Fibroblast of villous mesenchyme (primary cell): ENCODE data around the gene TMEM17. TPM values are rescaled to one million over a fixed set of nuclear protein-coding genes. Genes with fewer than 3 reads are reported as not detected.

Experiments
- DNase-seq: peaks from one replicate; pipeline ENCODE4 v3.0.0-alpha.2; 2010; ENCODE audit warnings: low read depth
- H3K4me3 ChIP-seq: 2 replicates; pipeline ENCODE4 v1.5.1; 2011; ENCODE audit warnings: low read depth, mild to moderate bottlenecking, low read length
- CTCF ChIP-seq: IDR thresholded peaks from 2 replicates; pipeline ENCODE4 v1.5.1; 2012; ENCODE audit warnings: low read depth, mild to moderate bottlenecking, low read length; ENCODE audit not compliant: insufficient read depth
- total RNA-seq: library from RNA; depleted of rRNA; stranded (reverse); fragments of >200 nt; gene quantifications from 2 replicates; pipeline ENCODE4 v1.2.3, GENCODE V29; 2012

The TMEM17 gene
- total RNA-seq, 1 donor: 3.0 TPM

- no peak for DNase-seq
- TF ChIP-seq CTCF: no peak
- H3K4me3 ChIP-seq: no peak overlapping the region
These were observed 6.5 kb downstream of the TMEM17 start for GRCh38 chr2:62499430-62500060.

- no peak overlapping the region for H3K4me3 ChIP-seq
- TF ChIP-seq CTCF: no peak
- no peak for DNase-seq
These were observed 7.3 kb downstream of the TMEM17 start for GRCh38 chr2:62498739-62499138.

GRCh38 chr2:62495761-62496160 is 10.2 kb downstream of the TMEM17 start:
- no peak for TF ChIP-seq CTCF
- no peak for DNase-seq
- H3K4me3 ChIP-seq: no peak overlapping the region

GRCh38 chr2:62492048-62492447 is 13.9 kb downstream of the TMEM17 start:
- no peak for TF ChIP-seq CTCF
- no peak for DNase-seq
- no peak overlapping the region for H3K4me3 ChIP-seq

- TF ChIP-seq CTCF: no peak
- H3K4me3 ChIP-seq: no peak overlapping the region
- no peak for DNase-seq
These were observed 16.3 kb downstream of the TMEM17 start for GRCh38 chr2:62489702-62490101.

- DNase-seq: peak; percentile 41
- H3K4me3 ChIP-seq: no peak overlapping the region
- TF ChIP-seq CTCF: no peak
These were observed 16.8 kb downstream of the TMEM17 start for GRCh38 chr2:62489162-62489561.

GRCh38 chr2:62486439-62486765 is 19.6 kb downstream of the TMEM17 start:
- DNase-seq: no peak
- H3K4me3 ChIP-seq: no peak overlapping the region
- no peak for TF ChIP-seq CTCF
